Thyroid gland (tissue), 4 donors: Measurements from ENCODE around the gene MAP1LC3A. TPM values are rescaled to one million over a fixed set of nuclear protein-coding genes. Genes with fewer than 3 reads are reported as not detected.

Experiments
- DNase-seq, 2 donors: peaks; one replicate each; pipeline ENCODE4 v3.0.0-alpha.2; 2019
- H3K27ac ChIP-seq, 3 donors: fragments of 200-600 bp; sonication (generic); 1 replicate in 2 of 3; 2 replicates in 1 of 3; pipeline ENCODE4 v1.5.1; 2016 to 2019; ENCODE audit warnings: mild to moderate bottlenecking in 1 of 3, moderate library complexity in 1 of 3
- H3K27me3 ChIP-seq: fragments of 200-600 bp; sonication (generic); one replicate; pipeline ENCODE4 v1.5.1; 2019
- H3K36me3 ChIP-seq, 2 donors: fragments of 200-600 bp; sonication (generic); one replicate each; pipeline ENCODE4 v1.5.1; 2016 to 2019
- H3K4me1 ChIP-seq, 2 donors: fragments of 200-600 bp; sonication (generic); one replicate each; pipeline ENCODE4 v1.5.1; 2017 to 2019
- H3K4me3 ChIP-seq, 3 donors: fragments of 200-600 bp; sonication (generic); replicated peaks in 1 of 3; 1 replicate in 2 of 3; 2 replicates in 1 of 3; pipeline ENCODE4 v1.5.1; 2016; ENCODE audit warnings: mild to moderate bottlenecking in 1 of 3
- H3K9me3 ChIP-seq: fragments of 200-600 bp; sonication (generic); one replicate; pipeline ENCODE4 v1.5.1; 2017
- POLR2A ChIP-seq, 2 donors: fragments of 450-650 bp; IDR thresholded peaks; one replicate each; pipeline ENCODE4 v1.6.1; 2017; ENCODE audit warnings: antibody characterized with exemption in 2 of 2, mild to moderate bottlenecking in 2 of 2, moderate library complexity in 1 of 2
- WGBS, 2 donors: methylation state at CpG; one replicate each; pipeline ENCODE4 v1.1.5; 2017; 5-methylcytosine and 5-hydroxymethylcytosine counted together
- intact Hi-C: fragments of 100-400 bp; cut with DNase I; formaldehyde crosslinking; loops from one replicate; pipeline ENCODE4 v1.15.1; 2023
- total RNA-seq, 4 donors: library from RNA; depleted of rRNA; stranded (reverse); fragments of >200 nt; gene quantifications; one replicate each; pipeline ENCODE4 v1.2.3, GENCODE V29; 2016
- TF ChIP-seq, protein P1 (sequence below), 6 experiments: fragments of 200-600 bp in 3 of 6; fragments of 450-650 bp in 3 of 6; sonication (generic) in 3 of 6; IDR thresholded peaks; one replicate each; pipeline ENCODE4 v1.5.1; 2016 to 2019; ENCODE audit warnings: antibody characterized with exemption in 6 of 6, mild to moderate bottlenecking in 2 of 6, inconsistent platforms in 1 of 6, moderate library complexity in 1 of 6

The MAP1LC3A gene
- total RNA-seq, 4 donors from 2014 or later: 119 to 163 (median 130) TPM

DNA sequence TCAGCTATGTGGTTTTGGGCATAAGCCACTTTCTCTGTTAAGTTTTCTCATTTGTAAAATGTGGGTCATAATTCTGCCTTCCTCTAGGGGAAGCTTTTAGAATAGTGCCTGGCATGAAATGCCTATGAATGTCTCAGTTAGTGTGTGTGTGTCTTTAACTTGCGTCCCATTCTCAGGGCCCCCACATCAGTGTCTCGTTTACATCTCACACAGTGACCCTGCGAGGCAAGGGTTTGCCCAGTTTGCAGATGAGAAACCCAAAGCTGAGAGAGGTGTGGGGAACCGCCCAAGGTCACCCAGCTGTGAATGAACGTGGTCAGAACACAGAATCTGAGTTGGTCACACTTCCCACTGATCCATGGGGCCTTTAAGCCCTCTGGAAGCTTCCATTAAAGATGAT, 28.2 kb upstream of the MAP1LC3A start:
- intact Hi-C loops: loop anchor here (10.0 kb wide), 1 partner anchor 216 kb away; no protein-coding TSS in a partner anchor
- H3K36me3 ChIP-seq: peaks cover 41 to 54% of the 10 kb centered on the region in 2 donors
- H3K4me1 ChIP-seq: peaks cover 16 to 37% of the 10 kb centered on the region in 2 donors
- TF ChIP-seq, protein P1, sequence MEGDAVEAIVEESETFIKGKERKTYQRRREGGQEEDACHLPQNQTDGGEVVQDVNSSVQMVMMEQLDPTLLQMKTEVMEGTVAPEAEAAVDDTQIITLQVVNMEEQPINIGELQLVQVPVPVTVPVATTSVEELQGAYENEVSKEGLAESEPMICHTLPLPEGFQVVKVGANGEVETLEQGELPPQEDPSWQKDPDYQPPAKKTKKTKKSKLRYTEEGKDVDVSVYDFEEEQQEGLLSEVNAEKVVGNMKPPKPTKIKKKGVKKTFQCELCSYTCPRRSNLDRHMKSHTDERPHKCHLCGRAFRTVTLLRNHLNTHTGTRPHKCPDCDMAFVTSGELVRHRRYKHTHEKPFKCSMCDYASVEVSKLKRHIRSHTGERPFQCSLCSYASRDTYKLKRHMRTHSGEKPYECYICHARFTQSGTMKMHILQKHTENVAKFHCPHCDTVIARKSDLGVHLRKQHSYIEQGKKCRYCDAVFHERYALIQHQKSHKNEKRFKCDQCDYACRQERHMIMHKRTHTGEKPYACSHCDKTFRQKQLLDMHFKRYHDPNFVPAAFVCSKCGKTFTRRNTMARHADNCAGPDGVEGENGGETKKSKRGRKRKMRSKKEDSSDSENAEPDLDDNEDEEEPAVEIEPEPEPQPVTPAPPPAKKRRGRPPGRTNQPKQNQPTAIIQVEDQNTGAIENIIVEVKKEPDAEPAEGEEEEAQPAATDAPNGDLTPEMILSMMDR (IDR thresholded peaks at IDR 0.05): no peak
- no peak for TF ChIP-seq POLR2A (IDR thresholded peaks at IDR 0.05)
- 88 to 89% methylated on average over 5 of the region's 5 CpGs for WGBS, 2 donors
- H3K27ac ChIP-seq: no peak overlapping the region
- no peaks in the 10 kb centered on the region for H3K27me3 ChIP-seq
- DNase-seq: no peak
- no peak overlapping the region for H3K4me3 ChIP-seq
- H3K9me3 ChIP-seq: no peaks in the 10 kb centered on the region

DNA sequence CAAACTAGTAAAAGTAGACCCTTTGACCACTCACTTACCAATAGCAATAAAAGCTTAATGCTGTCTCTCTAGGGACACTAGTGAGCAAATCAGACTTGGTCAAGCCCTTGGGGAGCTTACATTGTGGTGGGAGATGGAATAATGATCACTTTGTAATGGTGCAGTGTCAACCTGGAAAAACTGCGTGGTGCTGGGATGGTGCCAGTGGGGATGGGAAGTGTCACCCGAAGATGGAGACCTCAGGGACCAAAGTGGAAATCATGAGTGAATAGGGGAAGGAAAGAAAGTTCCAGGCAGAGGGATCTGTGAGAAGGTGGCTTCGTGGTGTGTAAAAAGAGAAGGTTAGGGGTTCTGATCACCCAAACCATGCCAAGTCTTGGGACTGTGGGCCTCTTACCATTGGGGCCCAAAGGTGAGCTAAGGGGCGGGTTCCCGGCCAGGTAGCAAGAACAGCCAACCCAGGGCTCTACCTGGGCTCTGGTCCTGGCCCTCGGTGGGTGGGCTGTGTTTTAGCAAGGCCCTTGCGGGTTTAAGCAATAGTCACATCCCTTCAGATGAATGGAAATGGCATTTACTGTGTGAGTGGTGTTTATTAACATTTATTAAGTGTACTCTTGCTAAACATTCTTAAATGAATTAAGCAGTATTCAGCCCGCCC, 26.8 kb upstream of the MAP1LC3A start:
- H3K4me3 ChIP-seq: no peak overlapping the region
- H3K27ac ChIP-seq: no peak overlapping the region
- H3K9me3 ChIP-seq: no peaks in the 10 kb centered on the region
- WGBS, 2 donors: 77 to 93% methylated on average over 8 of the region's 8 CpGs
- peaks cover 9 to 24% of the 10 kb centered on the region in 2 donors for H3K4me1 ChIP-seq
- H3K27me3 ChIP-seq: no peaks in the 10 kb centered on the region
- no peak for DNase-seq
- intact Hi-C loops: loop anchor here (10.0 kb wide), 1 partner anchor 217 kb away; no protein-coding TSS in a partner anchor
- peaks cover 49 to 65% of the 10 kb centered on the region in 2 donors for H3K36me3 ChIP-seq
- TF ChIP-seq, protein P1 (IDR thresholded peaks at IDR 0.05): no peak
- TF ChIP-seq POLR2A (IDR thresholded peaks at IDR 0.05): no peak

GRCh38 chr20:34532320-34532719, 26.2 kb upstream of the MAP1LC3A start:
- H3K4me1 ChIP-seq: peaks cover 9 to 19% of the 10 kb centered on the region in 2 donors
- no peak for DNase-seq
- WGBS, 2 donors: 82 to 88% methylated on average over 8 of the region's 8 CpGs
- H3K27ac ChIP-seq: no peak overlapping the region
- peaks cover 49 to 65% of the 10 kb centered on the region in 2 donors for H3K36me3 ChIP-seq
- no peak overlapping the region for H3K4me3 ChIP-seq
- no peaks in the 10 kb centered on the region for H3K9me3 ChIP-seq
- TF ChIP-seq POLR2A (IDR thresholded peaks at IDR 0.05): no peak
- TF ChIP-seq, protein P1 (IDR thresholded peaks at IDR 0.05): no peak
- intact Hi-C loops: loop anchor here (10.0 kb wide), 1 partner anchor 218 kb away; no protein-coding TSS in a partner anchor
- H3K27me3 ChIP-seq: no peaks in the 10 kb centered on the region

GRCh38 chr20:34532756-34533155, 25.8 kb upstream of the MAP1LC3A start:
- H3K4me1 ChIP-seq: peaks cover 9 to 19% of the 10 kb centered on the region in 2 donors
- intact Hi-C loops: loop anchor here (10.0 kb wide), 1 partner anchor 218 kb away; no protein-coding TSS in a partner anchor
- no peaks in the 10 kb centered on the region for H3K27me3 ChIP-seq
- H3K27ac ChIP-seq: no peak overlapping the region
- 91 to 93% methylated on average over 6 to 7 of the region's 7 CpGs for WGBS, 2 donors
- DNase-seq: no peak
- no peak for TF ChIP-seq POLR2A (IDR thresholded peaks at IDR 0.05)
- TF ChIP-seq, protein P1 (IDR thresholded peaks at IDR 0.05): no peak
- H3K9me3 ChIP-seq: no peaks in the 10 kb centered on the region
- H3K36me3 ChIP-seq: peaks cover 48 to 61% of the 10 kb centered on the region in 2 donors
- H3K4me3 ChIP-seq: no peak overlapping the region
